ENCODE data around the gene STX16. TPM values are rescaled to one million over a fixed set of nuclear protein-coding genes. Genes with fewer than 3 reads are reported as not detected.

Gene STX16
- total and polyA plus RNA-seq, 8 donors, result 12.8 to 179 (median 52.2) TPM

GRCh38 chr20:58675146-58675584, 24.1 kb downstream of the STX16 start:
- no peak for DNase-seq
- peaks cover 35 to 99% (median 96%) of the 10 kb centered on the region in 4 donors for H3K36me3 ChIP-seq
- WGBS, 5 donors, result 89 to 94% (median 90%) methylated on average over 16 to 18 of the region's 18 CpGs
- no peaks in the 10 kb centered on the region for H3K27me3 ChIP-seq
- no peaks in the 10 kb centered on the region for H3K9me3 ChIP-seq
- TF ChIP-seq CTCF (IDR thresholded peaks at IDR 0.05) (no peak), EP300 (IDR thresholded peaks at IDR 0.05) (no peak), POLR2A (IDR thresholded peaks at IDR 0.05) (no peak), POLR2AphosphoS5 (IDR thresholded peaks at IDR 0.05) (no peak)
- no peak overlapping the region for H3K27ac ChIP-seq
- intact Hi-C loops (cut with DNase I; ENCODE audit: low total_unique reads), result no loop called here
- H3K4me3 ChIP-seq, result no peak overlapping the region
- H3K4me1 ChIP-seq, result no peaks in the 10 kb centered on the region

GRCh38 chr20:58675641-58676040, 24.6 kb downstream of the STX16 start:
- intact Hi-C loops (cut with DNase I; ENCODE audit: low total_unique reads), result no loop called here
- Histone ChIP-seq H3K27me3 (no peaks in the 10 kb centered on the region), H3K4me3 (no peak overlapping the region), H3K27ac (no peak overlapping the region), H3K4me1 (no peaks in the 10 kb centered on the region), H3K36me3 (peaks cover 31 to 99% (median 96%) of the 10 kb centered on the region in 4 donors), H3K9me3 (no peaks in the 10 kb centered on the region)
- 85 to 94% (median 90%) methylated on average over 16 to 17 of the region's 17 CpGs for WGBS, 5 donors
- DNase-seq, result no peak
- TF ChIP-seq POLR2AphosphoS5 (IDR thresholded peaks at IDR 0.05) (no peak), EP300 (IDR thresholded peaks at IDR 0.05) (no peak), CTCF (IDR thresholded peaks at IDR 0.05) (no peak), POLR2A (IDR thresholded peaks at IDR 0.05) (no peak)

- no peaks in the 10 kb centered on the region for H3K4me1 ChIP-seq
- 94 to 97% (median 95%) methylated on average over 19 of the region's 19 CpGs for WGBS, 5 donors
- no peaks in the 10 kb centered on the region for H3K27me3 ChIP-seq
- H3K27ac ChIP-seq, result no peak overlapping the region
- intact Hi-C loops (cut with DNase I; ENCODE audit: low total_unique reads), result no loop called here
- H3K9me3 ChIP-seq, result no peaks in the 10 kb centered on the region
- H3K36me3 ChIP-seq, result peaks cover 26 to 97% (median 95%) of the 10 kb centered on the region in 4 donors
- no peak for TF ChIP-seq POLR2AphosphoS5 (IDR thresholded peaks at IDR 0.05)
- no peak for TF ChIP-seq POLR2A (IDR thresholded peaks at IDR 0.05)
- no peak for TF ChIP-seq CTCF (IDR thresholded peaks at IDR 0.05)
- no peak for TF ChIP-seq EP300 (IDR thresholded peaks at IDR 0.05)
- no peak for DNase-seq
- H3K4me3 ChIP-seq, result no peak overlapping the region
These were observed 25.1 kb downstream of the STX16 start for GRCh38 chr20:58676161-58676560.

DNA sequence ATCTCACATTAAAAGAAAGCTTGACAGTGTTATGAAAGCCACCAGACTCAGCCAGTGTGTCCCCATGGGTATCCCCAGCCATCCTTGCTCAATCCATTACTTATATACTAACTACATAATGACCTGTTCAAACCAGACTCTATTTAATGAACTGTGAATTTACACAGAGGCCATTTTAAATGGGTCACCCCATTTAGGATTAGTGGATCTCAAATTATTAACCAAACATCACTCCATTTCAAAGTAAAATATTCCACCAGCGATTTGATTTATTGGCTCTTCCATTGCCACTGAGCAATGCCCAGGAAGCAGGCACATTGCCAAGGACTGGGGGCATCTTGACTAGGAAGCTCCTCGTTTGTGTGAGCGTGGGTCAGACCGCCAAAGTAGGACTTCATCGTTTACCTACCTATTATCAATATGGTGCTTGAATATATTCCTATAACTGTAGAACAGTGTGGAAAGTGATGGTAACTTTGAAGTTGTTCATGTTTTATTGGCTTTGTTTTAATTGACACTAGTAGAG, 26.1 kb downstream of the STX16 start:
- Histone ChIP-seq H3K4me1 (no peaks in the 10 kb centered on the region), H3K4me3 (no peak overlapping the region), H3K27ac (no peak overlapping the region), H3K36me3 (peaks cover 26 to 90% (median 88%) of the 10 kb centered on the region in 4 donors), H3K9me3 (no peaks in the 10 kb centered on the region), H3K27me3 (no peaks in the 10 kb centered on the region)
- intact Hi-C loops (cut with DNase I; ENCODE audit: low total_unique reads), result no loop called here
- no peak for DNase-seq
- 93 to 96% (median 96%) methylated on average over 5 of the region's 5 CpGs for WGBS, 5 donors
- TF ChIP-seq POLR2A (IDR thresholded peaks at IDR 0.05) (no peak), EP300 (IDR thresholded peaks at IDR 0.05) (no peak), CTCF (IDR thresholded peaks at IDR 0.05) (no peak), POLR2AphosphoS5 (IDR thresholded peaks at IDR 0.05) (no peak)

All from stomach (tissue), 9 donors.